OCI-LY1 (cell line): Measurements from ENCODE around the gene MAN2C1.

Source experiments
- H2AFZ ChIP-seq: fragments of 200-600 bp; sonication (generic), shearing (Covaris generic); 2 replicates; pipeline ENCODE4 v1.6.0; 2014; ENCODE audit warnings: antibody characterized with exemption, mild to moderate bottlenecking, low read length
- H3F3A ChIP-seq: fragments of 200-600 bp; sonication (generic), shearing (Covaris generic); 2 replicates; pipeline ENCODE4 v1.6.0; 2014; ENCODE audit warnings: mild to moderate bottlenecking, antibody characterized with exemption, low read length, moderate library complexity; ENCODE audit not compliant: insufficient read depth
- H3K27ac ChIP-seq: fragments of 200-600 bp; sonication (generic); 2 replicates; pipeline ENCODE4 v1.5.1; 2014; ENCODE audit warnings: low read length, mixed run types, mild to moderate bottlenecking, low read depth; ENCODE audit not compliant: poor library complexity, severe bottlenecking
- H3K27me3 ChIP-seq: fragments of 200-600 bp; sonication (generic); 2 replicates; pipeline ENCODE4 v1.6.0; 2014; ENCODE audit warnings: antibody characterized with exemption, mild to moderate bottlenecking, low read length, moderate library complexity; ENCODE audit not compliant: insufficient read depth
- H3K36me3 ChIP-seq: fragments of 200-600 bp; sonication (generic); 2 replicates; pipeline ENCODE4 v1.6.1; 2014; ENCODE audit warnings: mild to moderate bottlenecking, antibody characterized with exemption, low read length, moderate library complexity, mixed read lengths; ENCODE audit not compliant: insufficient read depth
- H3K4me1 ChIP-seq: fragments of 200-600 bp; sonication (generic); 2 replicates; pipeline ENCODE4 v1.5.1; 2014; ENCODE audit warnings: mild to moderate bottlenecking, low read length, moderate library complexity; ENCODE audit not compliant: insufficient read depth, severe bottlenecking
- H3K4me2 ChIP-seq: fragments of 200-600 bp; sonication (generic), shearing (Covaris generic); 2 replicates; pipeline ENCODE4 v1.6.1; 2014; ENCODE audit warnings: low read length
- H3K4me3 ChIP-seq: fragments of 200-600 bp; sonication (generic); 2 replicates; pipeline ENCODE4 v1.5.1; 2014; ENCODE audit warnings: low read length, low read depth, mild to moderate bottlenecking, mixed read lengths; ENCODE audit not compliant: poor library complexity, severe bottlenecking
- H3K79me2 ChIP-seq: fragments of 200-600 bp; shearing (Covaris generic); 2 replicates; pipeline ENCODE4 v1.6.1; 2016; ENCODE audit warnings: mixed run types, low read length, mixed read lengths; ENCODE audit not compliant: insufficient read depth
- H3K9ac ChIP-seq: fragments of 200-600 bp; sonication (generic), shearing (Covaris generic); 2 replicates; pipeline ENCODE4 v1.6.1; 2014; ENCODE audit warnings: mild to moderate bottlenecking, low read length, mixed read lengths
- H3K9me2 ChIP-seq: fragments of 200-600 bp; sonication (generic), shearing (Covaris generic); 2 replicates; pipeline ENCODE4 v1.6.1; 2014; ENCODE audit warnings: low read depth, mild to moderate bottlenecking, low read length, mixed read lengths
- H3K9me3 ChIP-seq: fragments of 200-600 bp; shearing (Covaris generic); 2 replicates; pipeline ENCODE4 v1.6.1; 2014; ENCODE audit warnings: low read length, mixed read lengths
- H4K20me1 ChIP-seq: fragments of 200-600 bp; sonication (generic), shearing (Covaris generic); 2 replicates; pipeline ENCODE4 v1.6.0; 2016; ENCODE audit warnings: mild to moderate bottlenecking, low read length; ENCODE audit not compliant: insufficient read depth
- EZH2 ChIP-seq: fragments of 200-600 bp; sonication (generic), shearing (Covaris generic); IDR thresholded peaks from 2 replicates; pipeline ENCODE4 v1.8.0; 2017; ENCODE audit warnings: borderline replicate concordance, mixed run types, mild to moderate bottlenecking, antibody characterized with exemption, low read length, moderate library complexity, mixed read lengths
- TF ChIP-seq, protein P1 (sequence below): fragments of 200-600 bp; sonication (generic), shearing (Covaris generic); IDR thresholded peaks from 2 replicates; pipeline ENCODE4 v1.5.1; 2017; ENCODE audit warnings: mild to moderate bottlenecking, antibody characterized with exemption, low read length, moderate library complexity, mixed read lengths

MAN2C1 gene

DNA sequence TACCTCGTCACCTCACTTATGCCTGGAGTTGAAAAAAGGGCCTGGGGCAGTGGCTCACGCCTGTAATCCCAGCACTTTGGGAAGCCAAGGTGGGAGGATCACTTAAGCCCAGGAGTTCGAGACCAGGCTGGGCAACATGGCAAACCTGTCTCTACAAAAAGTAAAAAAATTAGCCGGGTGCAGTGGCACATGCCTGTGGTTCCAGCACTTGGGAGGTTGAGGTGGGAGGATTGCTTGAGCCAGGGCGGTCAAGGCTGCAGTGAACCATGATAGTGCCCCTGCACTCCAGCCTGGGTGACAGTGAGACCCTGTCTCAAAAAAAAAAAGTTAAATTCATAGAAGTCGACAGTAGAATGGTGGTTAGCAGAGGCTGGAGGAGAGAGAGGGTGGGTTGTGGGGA lies 26.2 kb downstream of the MAN2C1 start:
- no peak for TF ChIP-seq EZH2
- TF ChIP-seq, protein P1, sequence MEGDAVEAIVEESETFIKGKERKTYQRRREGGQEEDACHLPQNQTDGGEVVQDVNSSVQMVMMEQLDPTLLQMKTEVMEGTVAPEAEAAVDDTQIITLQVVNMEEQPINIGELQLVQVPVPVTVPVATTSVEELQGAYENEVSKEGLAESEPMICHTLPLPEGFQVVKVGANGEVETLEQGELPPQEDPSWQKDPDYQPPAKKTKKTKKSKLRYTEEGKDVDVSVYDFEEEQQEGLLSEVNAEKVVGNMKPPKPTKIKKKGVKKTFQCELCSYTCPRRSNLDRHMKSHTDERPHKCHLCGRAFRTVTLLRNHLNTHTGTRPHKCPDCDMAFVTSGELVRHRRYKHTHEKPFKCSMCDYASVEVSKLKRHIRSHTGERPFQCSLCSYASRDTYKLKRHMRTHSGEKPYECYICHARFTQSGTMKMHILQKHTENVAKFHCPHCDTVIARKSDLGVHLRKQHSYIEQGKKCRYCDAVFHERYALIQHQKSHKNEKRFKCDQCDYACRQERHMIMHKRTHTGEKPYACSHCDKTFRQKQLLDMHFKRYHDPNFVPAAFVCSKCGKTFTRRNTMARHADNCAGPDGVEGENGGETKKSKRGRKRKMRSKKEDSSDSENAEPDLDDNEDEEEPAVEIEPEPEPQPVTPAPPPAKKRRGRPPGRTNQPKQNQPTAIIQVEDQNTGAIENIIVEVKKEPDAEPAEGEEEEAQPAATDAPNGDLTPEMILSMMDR: no peak
- H3K4me1 ChIP-seq: peaks cover 29% of the 10 kb centered on the region
- H3K4me3 ChIP-seq: no peak overlapping the region

DNA sequence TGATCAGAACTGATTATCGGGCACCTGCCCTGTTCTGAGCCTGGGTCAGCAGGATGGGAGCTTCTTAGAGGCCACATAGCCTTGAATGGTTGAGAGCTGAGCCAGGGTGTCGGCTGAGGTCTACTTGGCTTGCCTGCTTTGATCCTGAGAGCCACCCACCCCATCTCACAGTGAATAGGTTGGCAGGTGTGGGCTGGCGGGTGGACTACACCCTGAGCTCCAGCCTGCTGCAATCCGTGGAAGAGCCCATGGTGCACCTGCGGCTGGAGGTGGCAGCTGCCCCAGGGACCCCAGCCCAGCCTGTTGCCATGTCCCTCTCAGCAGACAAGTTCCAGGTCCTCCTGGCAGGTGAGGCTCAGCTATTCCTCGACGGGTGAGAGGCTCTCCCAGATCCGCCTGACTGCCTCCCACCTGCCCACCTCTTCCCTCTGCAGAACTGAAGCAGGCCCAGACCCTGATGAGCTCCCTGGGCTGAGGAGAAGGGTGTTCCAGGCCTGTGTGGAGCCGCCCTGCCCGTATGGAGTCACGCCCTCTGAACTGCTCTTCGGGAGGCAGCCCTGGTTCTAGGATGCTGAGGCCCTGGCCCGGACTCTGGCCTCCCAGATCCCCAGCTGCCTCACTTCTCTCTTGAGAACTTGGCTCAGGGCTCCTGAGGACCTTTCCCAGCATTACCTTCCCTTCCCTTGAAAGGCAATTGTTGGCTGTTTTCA lies 28.7 kb downstream of the MAN2C1 start:
- TF ChIP-seq, protein P1: no peak
- no peak for TF ChIP-seq EZH2
- no peak overlapping the region for H3K9ac ChIP-seq
- no peaks in the 10 kb centered on the region for H3F3A ChIP-seq
- no peaks in the 10 kb centered on the region for H3K9me2 ChIP-seq
- no peaks in the 10 kb centered on the region for H3K79me2 ChIP-seq
- no peak overlapping the region for H3K4me2 ChIP-seq
- peaks cover 23% of the 10 kb centered on the region for H3K4me1 ChIP-seq
- no peaks in the 10 kb centered on the region for H4K20me1 ChIP-seq
- H3K27ac ChIP-seq: no peak overlapping the region
- H3K27me3 ChIP-seq: no peaks in the 10 kb centered on the region
- no peaks in the 10 kb centered on the region for H3K9me3 ChIP-seq
- no peak overlapping the region for H3K4me3 ChIP-seq
- H3K36me3 ChIP-seq: peaks cover 17% of the 10 kb centered on the region; the same call in 1 of the 2 replicates
- no peak overlapping the region for H2AFZ ChIP-seq

More for the DNA sequence above, 26.2 kb downstream of the MAN2C1 start:
- no peak overlapping the region for H2AFZ ChIP-seq
- H3K27ac ChIP-seq: no peak overlapping the region
- no peaks in the 10 kb centered on the region for H4K20me1 ChIP-seq
- H3K27me3 ChIP-seq: no peaks in the 10 kb centered on the region
- no peaks in the 10 kb centered on the region for H3K79me2 ChIP-seq
- H3K4me2 ChIP-seq: no peak overlapping the region
- peaks cover 17% of the 10 kb centered on the region; the same call in 1 of the 2 replicates for H3K36me3 ChIP-seq
- H3K9me2 ChIP-seq: no peaks in the 10 kb centered on the region
- no peaks in the 10 kb centered on the region for H3K9me3 ChIP-seq
- no peak overlapping the region for H3K9ac ChIP-seq
- H3F3A ChIP-seq: no peaks in the 10 kb centered on the region

- no peaks in the 10 kb centered on the region for H3K9me2 ChIP-seq
- no peaks in the 10 kb centered on the region for H3K27me3 ChIP-seq
- no peak overlapping the region for H3K4me3 ChIP-seq
- no peak for TF ChIP-seq EZH2
- TF ChIP-seq, protein P1: no peak
- no peaks in the 10 kb centered on the region for H3K79me2 ChIP-seq
- H3K36me3 ChIP-seq: peaks cover 17% of the 10 kb centered on the region; the same call in 1 of the 2 replicates
- H3F3A ChIP-seq: no peaks in the 10 kb centered on the region
- peaks cover 21% of the 10 kb centered on the region for H3K4me1 ChIP-seq
- no peaks in the 10 kb centered on the region for H3K9me3 ChIP-seq
- H3K9ac ChIP-seq: no peak overlapping the region
- no peak overlapping the region for H2AFZ ChIP-seq
- no peaks in the 10 kb centered on the region for H4K20me1 ChIP-seq
- no peak overlapping the region for H3K27ac ChIP-seq
- no peak overlapping the region for H3K4me2 ChIP-seq
Observed at GRCh38 chr15:75338661-75339240, 29.7 kb downstream of the MAN2C1 start.
